TTC549 (cell line): ENCODE data around the gene DRG2.

Experiments used
- FAIRE-seq: peaks from 2 replicates; lab custom pipeline; 2012; peaks lifted over from hg19 to GRCh38; lab: Jason Lieb, UNC

The DRG2 gene

GRCh38 chr17:18117533-18117932 is 29.8 kb downstream of the DRG2 start:
- no peak for FAIRE-seq

GRCh38 chr17:18117982-18118975 is 30.5 kb downstream of the DRG2 start:
- no peak for FAIRE-seq

GRCh38 chr17:18119166-18119745 is 31.5 kb downstream of the DRG2 start:
- no peak for FAIRE-seq

- FAIRE-seq, result no peak
Observed at GRCh38 chr17:18119938-18120337, 32.2 kb downstream of the DRG2 start.

- no peak for FAIRE-seq
Observed at GRCh38 chr17:18120461-18121017, 32.8 kb downstream of the DRG2 start.

GRCh38 chr17:18121144-18121910 is 33.6 kb downstream of the DRG2 start:
- FAIRE-seq, result no peak

- no peak for FAIRE-seq
Observed at GRCh38 chr17:18122990-18123753, 35.4 kb downstream of the DRG2 start.

DNA sequence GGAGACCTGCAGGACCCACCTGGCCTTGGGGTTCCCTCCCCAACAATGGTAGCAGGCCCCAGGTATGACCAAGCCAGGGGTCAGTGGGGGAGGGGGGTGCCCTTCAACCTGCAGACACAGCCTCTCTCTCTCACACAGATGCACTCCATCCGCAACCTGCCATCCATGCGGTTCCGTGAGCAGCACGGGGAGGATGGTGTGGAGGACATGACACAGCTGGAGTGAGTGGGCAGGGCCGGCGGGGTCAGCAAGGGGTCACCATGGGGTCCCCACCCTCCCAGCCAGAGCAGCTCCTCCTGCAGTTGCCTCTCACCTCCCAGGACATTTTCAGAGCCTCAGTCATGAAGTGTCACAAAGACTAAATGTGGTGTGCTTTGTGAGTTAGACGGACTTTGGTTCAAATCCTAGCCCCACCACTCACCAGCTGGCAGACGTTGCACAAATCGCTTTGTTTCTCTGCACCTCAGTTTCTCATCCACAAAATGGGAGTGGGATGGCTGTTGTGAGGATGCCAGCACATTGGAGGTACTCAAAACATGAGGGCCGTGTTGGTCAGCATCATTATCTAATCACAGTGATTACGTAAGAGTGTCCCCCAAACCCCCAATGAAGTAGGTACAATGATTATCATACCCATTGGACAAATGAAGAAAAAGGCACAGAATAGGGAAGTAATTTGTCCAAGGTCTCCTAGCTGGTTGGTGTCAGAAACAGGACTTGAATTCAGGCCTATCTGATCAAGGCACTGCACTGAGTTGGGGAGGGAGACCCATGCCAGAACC is 36.8 kb downstream of the DRG2 start:
- no peak for FAIRE-seq

GRCh38 chr17:18129041-18129502 is 41.3 kb downstream of the DRG2 start:
- no peak for FAIRE-seq

GRCh38 chr17:18132711-18133110 is 45.0 kb downstream of the DRG2 start:
- FAIRE-seq, result no peak

- no peak for FAIRE-seq
Observed at GRCh38 chr17:18136357-18136756, 48.6 kb downstream of the DRG2 start.

GRCh38 chr17:18138065-18138749 is 50.5 kb downstream of the DRG2 start:
- FAIRE-seq, result no peak

DNA sequence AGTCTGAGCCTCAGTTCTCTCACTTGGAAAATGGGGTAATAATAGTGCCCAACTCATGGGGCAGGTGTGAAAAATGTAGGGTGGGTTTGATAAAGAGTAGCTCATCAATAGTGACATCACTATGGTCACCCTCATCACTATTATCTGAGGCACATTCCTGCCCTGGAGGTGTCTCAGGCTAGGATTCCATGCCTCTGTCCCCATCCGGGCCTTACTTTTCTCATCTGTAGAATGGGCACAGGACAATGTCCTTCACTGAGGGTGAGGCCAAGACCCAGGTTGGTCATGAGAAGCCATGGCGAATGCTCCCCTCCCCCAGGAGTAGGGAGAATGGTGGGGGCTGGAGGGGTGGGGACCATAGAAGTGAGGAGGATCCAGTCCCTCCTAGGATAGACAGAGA is 51.3 kb downstream of the DRG2 start:
- FAIRE-seq, result no peak

- FAIRE-seq, result no peak
Observed at GRCh38 chr17:18139498-18139897, 51.8 kb downstream of the DRG2 start.

- no peak for FAIRE-seq
Observed at GRCh38 chr17:18139949-18140348, 52.2 kb downstream of the DRG2 start.

- FAIRE-seq, result no peak
Observed at GRCh38 chr17:18140648-18141047, 52.9 kb downstream of the DRG2 start.

- FAIRE-seq, result peak; percentile 97
Observed at GRCh38 chr17:18141210-18141803, 53.6 kb downstream of the DRG2 start.

DNA sequence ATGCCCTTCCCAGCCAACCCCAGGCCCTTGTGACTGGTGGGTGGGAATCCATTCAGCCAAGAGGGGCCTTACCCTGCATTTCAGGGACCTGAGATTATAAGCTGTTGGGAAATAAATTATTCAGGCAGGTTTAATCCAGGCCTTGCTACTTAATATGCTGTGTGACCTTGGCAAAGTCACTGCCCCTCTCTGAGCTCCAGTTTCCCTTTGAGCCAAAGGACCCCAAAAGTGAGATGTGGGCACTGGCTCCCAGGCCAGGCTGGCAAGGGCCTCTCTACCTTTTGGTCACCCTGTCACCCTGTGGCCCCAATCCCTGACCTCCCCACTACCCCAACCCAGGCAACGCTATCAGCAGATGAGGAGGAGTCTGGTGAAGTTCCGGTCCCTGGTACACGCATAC is 54.7 kb downstream of the DRG2 start:
- FAIRE-seq, result no peak

GRCh38 chr17:18143044-18143936 is 55.5 kb downstream of the DRG2 start:
- FAIRE-seq, result no peak
